HG03442 (cell line): ENCODE results near the gene GRIP2.

Experiments
- ATAC-seq: cut with Tn5 transposase; IDR thresholded peaks from one replicate; pipeline ENCODE4 v1.9.1; 2021; ENCODE audit warnings: mild to moderate bottlenecking, moderate library complexity; ENCODE audit not compliant: unreplicated experiment

GRIP2 gene

GRCh38 chr3:14439501-14440167, 100.5 kb downstream of the GRIP2 start:
- ATAC-seq = no peak
